Measurements from ENCODE around the gene PTPRA. TPM values are rescaled to one million over a fixed set of nuclear protein-coding genes. Genes with fewer than 3 reads are reported as not detected.

The PTPRA gene
- total and polyA plus RNA-seq, 11 donors, result 6.1 to 43.4 (median 24.9) TPM

GRCh38 chr20:2837221-2837960 lies 35.9 kb upstream of the PTPRA start:
- no peak for DNase-seq
- intact Hi-C loops (cut with DNase I), result loop anchor here in 2 of 10 donors (5.0 kb wide), 2 partner anchors 85 to 175 kb away; partner anchors contain the start of gene IDH3B (in 1 of the 2)
- Histone ChIP-seq H3K27ac (no peak overlapping the region), H3K4me3 (no peak overlapping the region), H3K36me3 (peaks cover 0 to 6% (median 0%) of the 10 kb centered on the region in 9 donors), H3K4me1 (peaks cover 0 to 39% (median 15%) of the 10 kb centered on the region in 12 donors), H3K27me3 (no peaks in the 10 kb centered on the region), H3K9me3 (no peaks in the 10 kb centered on the region)
- WGBS, 4 donors, result 79 to 93% (median 89%) methylated on average over 6 of the region's 6 CpGs
- TF ChIP-seq CTCF (IDR thresholded peaks at IDR 0.05) (no peak), POLR2A (IDR thresholded peaks at IDR 0.05) (no peak)
- no peak for ATAC-seq

GRCh38 chr20:2838170-2838797 lies 35.0 kb upstream of the PTPRA start:
- no peak overlapping the region for H3K4me3 ChIP-seq

GRCh38 chr20:2838847-2839671 lies 34.2 kb upstream of the PTPRA start:
- TF ChIP-seq POLR2A (IDR thresholded peaks at IDR 0.05), result no peak
- TF ChIP-seq CTCF (IDR thresholded peaks at IDR 0.05), result no peak
- intact Hi-C loops (cut with DNase I), result loop anchor here in 2 of 10 donors (5.0 kb wide), 2 partner anchors 87 to 177 kb away; partner anchors contain the start of gene IDH3B (in 1 of the 2)
- H3K9me3 ChIP-seq, result no peaks in the 10 kb centered on the region
- H3K36me3 ChIP-seq, result peaks cover 0 to 13% (median 0%) of the 10 kb centered on the region in 9 donors
- H3K4me3 ChIP-seq, result peak overlapping the region in 1 of 12 donors; percentile 92
- no peak overlapping the region for H3K27ac ChIP-seq
- DNase-seq (no peak), ATAC-seq (no peak)
- no peaks in the 10 kb centered on the region for H3K27me3 ChIP-seq
- 92 to 95% (median 94%) methylated on average over 15 of the region's 15 CpGs for WGBS, 4 donors
- peaks cover 0 to 29% (median 15%) of the 10 kb centered on the region in 12 donors for H3K4me1 ChIP-seq

More at GRCh38 chr20:2838170-2838797, 35.0 kb upstream of the PTPRA start:
- Histone ChIP-seq H3K4me1 (peaks cover 0 to 37% (median 15%) of the 10 kb centered on the region in 12 donors), H3K36me3 (peaks cover 0 to 8% (median 0%) of the 10 kb centered on the region in 9 donors), H3K9me3 (no peaks in the 10 kb centered on the region), H3K27ac (no peak overlapping the region), H3K27me3 (no peaks in the 10 kb centered on the region)
- ATAC-seq, result no peak
- intact Hi-C loops (cut with DNase I), result loop anchor here in 2 of 10 donors (5.0 kb wide), 2 partner anchors 86 to 176 kb away; partner anchors contain the start of gene IDH3B (in 1 of the 2)
- 96 to 97% (median 97%) methylated on average over 12 to 19 of the region's 19 CpGs for WGBS, 4 donors
- DNase-seq, result no peak
- no peak for TF ChIP-seq CTCF (IDR thresholded peaks at IDR 0.05)
- TF ChIP-seq POLR2A (IDR thresholded peaks at IDR 0.05), result no peak

Measured in heart left ventricle (tissue), 16 donors.